Measurements from ENCODE around the gene ALAD.

Gene ALAD

DNA sequence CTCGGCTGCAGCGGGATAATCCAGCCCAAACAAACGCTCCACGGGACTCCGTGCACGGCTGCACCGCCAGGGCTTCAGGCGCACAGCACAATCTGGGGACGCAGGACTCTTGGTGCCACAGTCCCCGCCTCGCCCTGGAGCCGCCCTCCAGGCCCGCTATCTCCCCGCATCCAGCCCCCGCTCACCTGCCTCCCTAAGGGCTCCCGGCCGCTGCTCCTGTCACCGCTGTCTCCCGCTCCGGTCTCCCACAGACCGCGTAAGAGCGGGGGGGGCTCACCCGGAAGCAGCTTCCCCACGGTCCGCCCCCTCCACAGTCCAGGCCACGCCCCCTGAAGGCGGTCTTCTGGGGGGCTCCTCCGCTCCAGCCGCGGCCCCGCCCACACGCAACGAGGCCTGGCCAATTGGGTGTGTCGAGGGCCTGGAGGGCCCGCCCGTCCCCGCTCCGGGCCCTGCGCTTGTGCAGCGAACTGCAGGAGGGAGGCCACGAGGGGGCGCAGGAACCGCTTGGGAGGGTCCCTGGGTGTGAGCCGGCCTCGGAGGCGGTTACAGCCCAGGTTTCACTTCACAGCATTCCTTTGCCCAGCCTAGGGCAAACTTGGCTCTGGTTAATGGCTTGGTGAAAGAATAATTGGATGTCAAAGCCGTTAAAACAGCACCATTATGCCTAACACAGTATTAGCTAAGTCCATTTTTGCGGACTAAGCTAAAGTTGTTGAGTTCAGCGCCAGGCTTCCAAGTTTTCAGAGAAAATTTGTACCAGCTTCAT, at the start of gene ALAD:
Gene ALAD (minus strand): TSS at position 258 of the 766 bp plus-strand sequence. CDS start 7,725 bp downstream, outside the sequence.
- H4K20me1 ChIP-seq (ENCODE audit: insufficient read depth, low read length), result no peaks in the 10 kb centered on the region
- H3F3A ChIP-seq (ENCODE audit: insufficient read depth, low read length), result peaks cover 2% of the 10 kb centered on the region; the same call in 1 of the 2 replicates
- H3K27ac ChIP-seq (ENCODE audit: low read length), result no peak within 1 kb of the TSS
- H3K27me3 ChIP-seq (replicated peaks; ENCODE audit: insufficient read depth, low read length), result no peaks in the 10 kb centered on the region
- peak; percentile 99 for DNase-seq
- peak within 1 kb of the TSS; percentile 87 for H2AFZ ChIP-seq (ENCODE audit: low read length)
- peak within 1 kb of the TSS; percentile 91 for H3K4me3 ChIP-seq (ENCODE audit: low read length)
- no peaks in the 10 kb centered on the region for H3K9me2 ChIP-seq (replicated peaks; ENCODE audit: insufficient read depth, low read length)
- peaks cover 25% of the 10 kb centered on the region for H3K4me1 ChIP-seq (ENCODE audit: low read length)
- TF ChIP-seq, protein P1, sequence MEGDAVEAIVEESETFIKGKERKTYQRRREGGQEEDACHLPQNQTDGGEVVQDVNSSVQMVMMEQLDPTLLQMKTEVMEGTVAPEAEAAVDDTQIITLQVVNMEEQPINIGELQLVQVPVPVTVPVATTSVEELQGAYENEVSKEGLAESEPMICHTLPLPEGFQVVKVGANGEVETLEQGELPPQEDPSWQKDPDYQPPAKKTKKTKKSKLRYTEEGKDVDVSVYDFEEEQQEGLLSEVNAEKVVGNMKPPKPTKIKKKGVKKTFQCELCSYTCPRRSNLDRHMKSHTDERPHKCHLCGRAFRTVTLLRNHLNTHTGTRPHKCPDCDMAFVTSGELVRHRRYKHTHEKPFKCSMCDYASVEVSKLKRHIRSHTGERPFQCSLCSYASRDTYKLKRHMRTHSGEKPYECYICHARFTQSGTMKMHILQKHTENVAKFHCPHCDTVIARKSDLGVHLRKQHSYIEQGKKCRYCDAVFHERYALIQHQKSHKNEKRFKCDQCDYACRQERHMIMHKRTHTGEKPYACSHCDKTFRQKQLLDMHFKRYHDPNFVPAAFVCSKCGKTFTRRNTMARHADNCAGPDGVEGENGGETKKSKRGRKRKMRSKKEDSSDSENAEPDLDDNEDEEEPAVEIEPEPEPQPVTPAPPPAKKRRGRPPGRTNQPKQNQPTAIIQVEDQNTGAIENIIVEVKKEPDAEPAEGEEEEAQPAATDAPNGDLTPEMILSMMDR (IDR thresholded peaks at IDR 0.05; ENCODE audit: low read length), result peak; percentile 94
- TF ChIP-seq EZH2phosphoT487 (IDR thresholded peaks at IDR 0.05; ENCODE audit: low read length) (no peak), EZH2 (optimal IDR thresholded peaks at IDR 0.05; ENCODE audit: low read depth, low read length) (no peak)
- peak within 1 kb of the TSS; percentile 69 for H3K9ac ChIP-seq (ENCODE audit: low read length)
- H3K4me2 ChIP-seq (ENCODE audit: low read depth, low read length), result peak within 1 kb of the TSS; percentile 67
- no peaks in the 10 kb centered on the region for H3K36me3 ChIP-seq (replicated peaks; ENCODE audit: insufficient read depth, low read length)
- H3K79me2 ChIP-seq (ENCODE audit: low read length), result peaks cover 23% of the 10 kb centered on the region
- no peaks in the 10 kb centered on the region for H3K9me3 ChIP-seq (replicated peaks; ENCODE audit: insufficient read depth, low read length)

DNA sequence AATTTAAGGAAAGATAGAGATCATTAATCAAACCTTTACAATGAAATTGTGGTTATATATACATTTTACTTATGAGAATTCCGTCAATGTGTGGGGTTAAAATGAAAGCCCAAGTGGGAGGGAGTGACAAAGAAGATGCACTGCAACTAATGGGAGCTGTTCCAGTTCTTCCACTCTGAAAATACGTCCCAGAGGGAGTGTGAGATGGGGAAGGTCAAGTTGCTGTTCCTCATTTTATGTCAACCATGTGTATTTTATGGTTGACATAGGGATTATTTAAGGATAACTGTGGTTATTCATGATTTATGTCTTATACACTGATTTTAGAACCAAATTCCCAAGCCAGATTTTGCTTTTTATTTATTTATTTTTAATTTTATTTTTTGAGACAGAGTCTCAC, 48.3 kb upstream of the ALAD start:
- H3K4me1 ChIP-seq (ENCODE audit: low read length), result no peaks in the 10 kb centered on the region
- no peaks in the 10 kb centered on the region for H3K36me3 ChIP-seq (replicated peaks; ENCODE audit: insufficient read depth, low read length)
- no peaks in the 10 kb centered on the region for H3K9me2 ChIP-seq (replicated peaks; ENCODE audit: insufficient read depth, low read length)
- no peak for DNase-seq
- H3K27ac ChIP-seq (ENCODE audit: low read length), result no peak overlapping the region
- H3K9me3 ChIP-seq (replicated peaks; ENCODE audit: insufficient read depth, low read length), result no peaks in the 10 kb centered on the region
- H3K9ac ChIP-seq (ENCODE audit: low read length), result no peak overlapping the region
- H3K4me2 ChIP-seq (ENCODE audit: low read depth, low read length), result no peak overlapping the region
- H2AFZ ChIP-seq (ENCODE audit: low read length), result no peak overlapping the region
- TF ChIP-seq, protein P1 (IDR thresholded peaks at IDR 0.05; ENCODE audit: low read length), result no peak
- TF ChIP-seq EZH2phosphoT487 (IDR thresholded peaks at IDR 0.05; ENCODE audit: low read length), result no peak
- TF ChIP-seq EZH2 (optimal IDR thresholded peaks at IDR 0.05; ENCODE audit: low read depth, low read length), result no peak
- H3K27me3 ChIP-seq (replicated peaks; ENCODE audit: insufficient read depth, low read length), result no peaks in the 10 kb centered on the region
- no peaks in the 10 kb centered on the region for H3K79me2 ChIP-seq (ENCODE audit: low read length)
- no peaks in the 10 kb centered on the region for H3F3A ChIP-seq (ENCODE audit: insufficient read depth, low read length)
- no peak overlapping the region for H3K4me3 ChIP-seq (ENCODE audit: low read length)
- no peaks in the 10 kb centered on the region for H4K20me1 ChIP-seq (ENCODE audit: insufficient read depth, low read length)

DNA sequence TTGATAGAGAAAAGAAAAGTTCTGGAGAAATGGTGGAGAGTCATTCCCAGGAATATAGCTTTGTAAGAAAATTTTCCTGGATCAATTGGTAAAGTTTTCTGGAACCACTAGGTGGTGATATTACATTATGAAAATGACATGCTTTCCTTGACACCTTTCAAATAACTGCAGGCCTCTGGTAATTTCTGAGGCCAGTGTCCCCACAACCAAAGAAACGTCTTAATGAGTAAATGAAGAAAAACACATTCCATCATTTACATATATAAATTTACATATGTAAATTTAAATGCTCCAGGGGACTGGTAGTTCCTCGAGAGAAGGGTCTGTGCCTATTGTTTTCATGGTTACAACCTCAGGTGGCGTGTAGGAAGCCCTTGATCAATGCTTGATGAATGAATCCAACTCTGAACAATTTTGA, 45.2 kb upstream of the ALAD start:
- H4K20me1 ChIP-seq (ENCODE audit: insufficient read depth, low read length), result no peaks in the 10 kb centered on the region
- H3F3A ChIP-seq (ENCODE audit: insufficient read depth, low read length), result no peaks in the 10 kb centered on the region
- no peak overlapping the region for H2AFZ ChIP-seq (ENCODE audit: low read length)
- TF ChIP-seq, protein P1 (IDR thresholded peaks at IDR 0.05; ENCODE audit: low read length), result peak; percentile 67
- no peak for TF ChIP-seq EZH2 (optimal IDR thresholded peaks at IDR 0.05; ENCODE audit: low read depth, low read length)
- no peak overlapping the region for H3K4me3 ChIP-seq (ENCODE audit: low read length)
- peak; percentile 31 for DNase-seq
- no peak overlapping the region for H3K4me2 ChIP-seq (ENCODE audit: low read depth, low read length)
- no peaks in the 10 kb centered on the region for H3K79me2 ChIP-seq (ENCODE audit: low read length)
- H3K4me1 ChIP-seq (ENCODE audit: low read length), result no peaks in the 10 kb centered on the region
- no peak overlapping the region for H3K9ac ChIP-seq (ENCODE audit: low read length)
- H3K9me2 ChIP-seq (replicated peaks; ENCODE audit: insufficient read depth, low read length), result no peaks in the 10 kb centered on the region
- no peaks in the 10 kb centered on the region for H3K9me3 ChIP-seq (replicated peaks; ENCODE audit: insufficient read depth, low read length)
- H3K36me3 ChIP-seq (replicated peaks; ENCODE audit: insufficient read depth, low read length), result no peaks in the 10 kb centered on the region
- no peaks in the 10 kb centered on the region for H3K27me3 ChIP-seq (replicated peaks; ENCODE audit: insufficient read depth, low read length)
- H3K27ac ChIP-seq (ENCODE audit: low read length), result no peak overlapping the region

Measured in MM.1S (cell line).